ENCODE measurements around the gene HERPUD1.
"Not testable (repeated sequence)": the region's sequence is repeated elsewhere in the genome, so short reads cannot be mapped to it uniquely, and the experiment has no call there.

Gene HERPUD1

DNA sequence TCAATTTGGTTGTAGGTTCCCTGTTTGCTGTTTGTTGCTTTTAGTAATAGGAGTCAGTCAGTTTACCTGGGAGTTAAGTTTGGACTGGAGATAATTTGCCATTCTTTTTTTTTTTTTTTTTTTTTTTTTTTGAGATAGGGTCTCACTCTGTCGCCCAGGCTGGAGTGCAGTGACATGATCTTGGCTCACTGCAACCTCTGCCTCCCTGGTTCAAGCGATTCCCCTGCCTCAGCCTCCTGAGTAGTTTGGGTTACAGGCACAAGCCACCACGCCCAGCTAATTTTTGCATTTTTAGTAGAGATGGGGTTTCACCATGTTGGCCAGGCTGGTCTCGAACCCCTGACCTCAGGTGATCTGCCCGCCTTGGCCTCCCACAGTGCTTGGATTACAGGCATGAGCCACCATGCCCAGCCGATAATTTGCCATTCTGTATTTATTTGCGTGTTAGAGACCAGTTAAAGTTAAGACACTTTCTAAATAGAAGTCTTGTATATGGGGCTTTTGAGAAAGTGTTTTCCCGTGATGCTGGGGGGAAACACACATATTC is 2.7 kb downstream of the HERPUD1 start:
- DNase-seq (ENCODE audit: low read depth) = not testable (repeated sequence)

- DNase-seq (ENCODE audit: low read depth) = no peak
Measured at GRCh38 chr16:56935201-56935600, 3.3 kb downstream of the HERPUD1 start.

- DNase-seq (ENCODE audit: low read depth) = no peak
Measured at GRCh38 chr16:56936491-56936890, 4.5 kb downstream of the HERPUD1 start.

- no peak for DNase-seq (ENCODE audit: low read depth)
Measured at GRCh38 chr16:56936950-56937349, 5.0 kb downstream of the HERPUD1 start.

- DNase-seq (ENCODE audit: low read depth) = no peak
Measured at GRCh38 chr16:56938664-56939513, 6.9 kb downstream of the HERPUD1 start.

DNA sequence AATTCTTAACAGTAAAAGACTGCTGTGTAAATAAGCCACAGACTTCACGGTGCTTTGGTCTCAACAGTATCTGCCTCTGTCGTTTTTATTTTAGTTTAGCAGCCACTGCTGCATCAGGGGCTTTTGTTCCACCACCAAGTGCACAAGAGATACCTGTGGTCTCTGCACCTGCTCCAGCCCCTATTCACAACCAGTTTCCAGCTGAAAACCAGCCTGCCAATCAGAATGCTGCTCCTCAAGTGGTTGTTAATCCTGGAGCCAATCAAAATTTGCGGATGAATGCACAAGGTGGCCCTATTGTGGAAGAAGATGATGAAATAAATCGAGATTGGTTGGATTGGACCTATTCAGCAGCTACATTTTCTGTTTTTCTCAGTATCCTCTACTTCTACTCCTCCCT is 7.9 kb downstream of the HERPUD1 start:
- DNase-seq (ENCODE audit: low read depth) = no peak

DNA sequence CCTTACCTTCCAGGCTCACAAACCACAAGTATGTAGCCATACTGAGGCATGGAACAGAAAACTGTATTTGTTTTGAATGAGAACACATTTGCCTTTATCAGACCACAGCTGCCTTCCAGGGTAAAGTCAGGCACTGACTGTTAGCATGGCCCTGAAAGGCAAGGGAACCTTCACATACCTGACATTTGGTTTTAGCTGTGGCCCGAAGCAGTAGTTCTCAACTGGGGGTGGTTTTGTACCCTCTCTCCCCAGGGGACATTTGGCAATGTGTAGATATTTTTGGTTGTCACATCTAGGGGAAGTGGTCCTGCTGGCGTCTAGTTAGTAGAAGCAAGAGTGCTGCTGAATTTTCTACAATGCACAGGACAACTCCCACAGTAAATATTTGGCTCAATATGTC is 9.2 kb downstream of the HERPUD1 start:
- DNase-seq (ENCODE audit: low read depth) = no peak

- no peak for DNase-seq (ENCODE audit: low read depth)
Measured at GRCh38 chr16:56941856-56942331, 10.0 kb downstream of the HERPUD1 start.

GRCh38 chr16:56943761-56944375 is 11.9 kb downstream of the HERPUD1 start:
- DNase-seq (ENCODE audit: low read depth) = no peak

- no peak for DNase-seq (ENCODE audit: low read depth)
Measured at GRCh38 chr16:56944954-56945839, 13.3 kb downstream of the HERPUD1 start.

DNA sequence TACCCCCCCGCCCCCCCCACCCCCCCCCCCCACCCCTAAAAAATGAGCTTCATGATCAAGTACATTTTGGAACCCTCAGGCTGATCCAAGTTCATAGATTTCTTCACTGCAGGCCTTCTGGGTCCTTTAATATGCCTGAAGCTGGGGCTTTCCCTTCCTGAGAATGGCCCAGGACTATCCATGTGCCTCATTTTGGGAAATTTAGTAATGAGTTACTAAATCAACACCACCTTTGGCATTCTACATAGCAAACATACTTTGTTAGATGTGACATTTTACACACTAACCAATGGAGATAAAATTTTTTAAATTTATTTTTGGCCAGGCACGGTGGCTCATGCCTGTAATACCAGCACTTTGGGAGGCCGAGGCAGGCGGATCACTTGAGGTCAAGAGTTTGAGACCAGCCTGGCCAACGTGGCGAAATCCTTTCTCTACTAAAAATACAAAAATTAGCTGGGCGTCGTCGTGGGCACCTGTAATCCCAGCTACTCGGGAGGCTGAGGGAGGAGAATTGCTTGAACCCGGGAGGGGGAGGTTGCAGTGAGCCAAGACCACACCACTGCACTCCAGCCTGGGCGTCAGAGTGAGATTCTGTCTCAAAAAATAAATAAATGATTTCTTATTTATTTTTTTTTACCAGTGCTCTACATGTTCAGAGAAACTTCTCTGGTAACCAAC is 14.0 kb downstream of the HERPUD1 start:
- no peak for DNase-seq (ENCODE audit: low read depth)

DNA sequence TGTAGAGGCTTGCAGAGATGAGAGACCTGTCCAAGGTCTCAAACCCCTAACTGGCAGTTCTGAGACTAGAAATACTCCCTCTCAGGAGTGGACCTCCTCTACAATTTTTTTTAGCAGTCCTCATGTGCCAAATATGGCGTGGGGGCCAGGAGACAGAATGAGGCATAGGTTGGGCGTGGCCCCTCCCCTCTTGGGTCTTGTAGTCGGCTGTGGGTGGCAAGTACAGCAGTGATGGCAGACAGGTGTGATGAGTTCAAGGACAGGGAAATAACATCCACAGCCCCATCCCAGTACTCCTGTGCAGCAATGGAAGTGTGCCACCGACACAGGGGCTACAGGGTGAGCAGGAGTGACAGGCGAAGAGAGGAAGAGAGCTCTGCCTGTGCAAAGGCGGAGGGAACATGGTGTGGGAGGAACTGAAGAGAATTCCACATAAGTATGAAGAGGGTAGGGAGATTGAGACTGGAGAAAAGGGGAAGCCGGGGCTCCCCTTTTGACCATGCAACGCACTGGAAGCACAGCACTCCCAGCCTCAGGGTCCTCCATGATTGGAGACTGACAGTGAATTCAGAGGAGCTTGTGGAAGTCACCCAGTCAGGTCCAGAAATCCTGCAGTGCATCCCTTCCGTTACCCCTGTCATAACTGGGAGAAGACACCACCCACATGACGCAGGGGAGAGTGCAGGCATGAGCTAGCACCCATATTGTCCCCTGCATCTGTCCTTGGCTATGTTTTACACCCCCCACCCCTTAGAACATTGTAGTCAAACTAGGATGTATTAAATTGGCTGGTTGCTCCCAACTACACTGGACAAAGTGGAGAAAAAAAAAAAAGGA is 15.0 kb downstream of the HERPUD1 start:
- DNase-seq (ENCODE audit: low read depth) = no peak

- DNase-seq (ENCODE audit: low read depth) = peak; percentile 50
Measured at GRCh38 chr16:56947604-56947995, 15.7 kb downstream of the HERPUD1 start.

GRCh38 chr16:56948234-56948633 is 16.3 kb downstream of the HERPUD1 start:
- no peak for DNase-seq (ENCODE audit: low read depth)

DNA sequence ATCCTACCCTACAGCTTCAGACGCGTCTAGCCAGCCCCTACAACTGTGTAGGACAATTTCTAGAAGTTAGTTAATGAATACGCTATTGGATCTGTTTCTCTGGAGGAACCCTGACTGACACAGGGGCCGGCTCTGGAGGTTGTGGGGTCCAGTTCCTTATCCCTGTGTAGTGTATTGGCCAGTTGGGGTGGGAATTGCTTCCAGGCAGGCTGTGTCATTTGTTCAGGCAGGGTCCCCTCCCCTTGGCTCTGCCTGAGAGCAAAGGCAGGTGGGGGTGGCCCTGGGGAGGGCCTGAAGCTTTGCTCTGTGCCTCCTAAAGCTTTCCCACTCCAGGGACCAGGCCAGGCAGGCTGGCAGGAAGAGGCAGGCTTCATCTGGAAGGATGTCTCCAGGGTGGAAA is 18.1 kb downstream of the HERPUD1 start:
- DNase-seq (ENCODE audit: low read depth) = no peak

- no peak for DNase-seq (ENCODE audit: low read depth)
Measured at GRCh38 chr16:56950455-56950854, 18.5 kb downstream of the HERPUD1 start.

DNA sequence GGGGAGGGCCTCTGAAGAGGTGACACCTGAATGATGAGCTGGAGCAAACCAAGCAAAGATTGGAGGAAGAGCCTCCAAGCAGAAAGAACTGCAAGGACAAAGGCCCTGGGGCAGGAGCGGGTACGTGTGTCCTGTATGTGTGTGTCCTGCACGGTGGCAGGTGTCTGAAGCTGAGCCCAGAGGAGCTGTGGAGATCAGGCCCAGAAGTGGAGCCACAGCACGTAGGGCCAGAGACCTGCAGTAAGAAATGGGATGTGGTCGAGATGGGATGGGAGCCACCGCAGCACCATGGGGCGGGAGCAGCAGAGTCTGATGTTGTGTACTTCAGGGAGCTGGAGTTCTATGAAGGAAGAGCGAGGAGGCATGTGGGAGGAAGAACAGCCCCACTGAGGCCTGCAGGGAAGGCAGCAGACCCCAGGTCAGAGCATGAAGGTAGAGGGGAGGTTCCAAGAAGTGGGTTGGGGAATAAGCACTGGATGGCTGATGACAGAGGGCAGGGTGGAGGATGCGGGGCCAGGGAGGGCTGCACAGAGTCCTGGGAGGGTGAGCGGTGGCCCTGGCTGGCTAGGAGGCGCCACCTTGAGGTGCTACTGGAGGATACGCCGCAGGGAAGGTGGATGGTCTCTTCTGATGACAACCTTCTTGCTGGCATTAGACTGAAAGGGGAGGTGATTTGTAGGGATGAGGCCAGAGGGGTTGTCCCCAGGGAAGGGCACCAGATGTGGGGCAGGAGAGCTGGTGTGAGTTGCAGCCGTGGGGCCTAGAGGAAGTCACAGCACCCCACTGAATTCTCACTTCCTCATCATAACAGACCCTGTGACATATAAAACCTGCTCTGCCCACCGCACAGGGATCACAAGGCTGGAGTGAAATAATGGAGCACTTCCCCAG is 19.2 kb downstream of the HERPUD1 start:
- peak; percentile 46 for DNase-seq (ENCODE audit: low read depth)

- no peak for DNase-seq (ENCODE audit: low read depth)
Measured at GRCh38 chr16:56953006-56953405, 21.1 kb downstream of the HERPUD1 start.

GRCh38 chr16:56956076-56956475 is 24.1 kb downstream of the HERPUD1 start:
- DNase-seq (ENCODE audit: low read depth) = no peak

DNA sequence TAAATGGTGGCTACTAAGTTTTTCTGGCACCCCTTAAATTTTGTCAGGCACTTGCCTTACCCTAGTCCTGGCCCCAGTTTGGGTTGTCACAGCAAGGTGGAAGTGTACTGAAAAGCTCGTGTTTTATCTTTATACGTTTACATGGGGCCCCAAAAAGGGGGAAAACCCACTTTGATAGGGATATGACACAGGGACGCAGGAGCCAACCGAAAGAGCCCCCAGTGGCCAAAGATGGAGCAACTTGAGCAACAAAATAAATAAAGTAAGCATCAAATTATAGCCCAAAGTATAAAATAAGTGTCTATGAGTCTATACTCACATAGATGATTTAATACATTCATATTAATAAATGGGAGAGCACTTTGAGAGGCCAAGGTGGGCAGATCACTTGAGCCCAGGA is 24.8 kb downstream of the HERPUD1 start:
- no peak for DNase-seq (ENCODE audit: low read depth)

All from fibroblast of gingiva (primary cell).